H1 (cell line): ENCODE measurements around the gene MLF1. TPM values are rescaled to one million over a fixed set of nuclear protein-coding genes. Genes with fewer than 3 reads are reported as not detected.

ENCODE experiments used
- CTCF ChIA-PET: fragments of 300-600 bp; sonication (Branson Sonifier 250); formaldehyde crosslinking; loops from one replicate; lab custom pipeline; 2021; ENCODE audit not compliant: partially characterized antibody; lab: Charles Lee
- POLR2A ChIA-PET: fragments of 300-600 bp; sonication (Branson Sonifier 250); formaldehyde crosslinking; loops from one replicate; lab custom pipeline; 2021; ENCODE audit warnings: inconsistent platforms; ENCODE audit not compliant: partially characterized antibody; lab: Charles Lee
- DNase-seq, 2 experiments: peaks; one replicate each; pipeline versions ENCODE4 v3.0.0 to v3.0.0-alpha.2; 2010 to 2022; ENCODE audit warnings: low spot score in 2 of 2, low read depth in 1 of 2, mixed read lengths in 1 of 2
- FAIRE-seq: peaks from 2 replicates; lab custom pipeline; 2011; peaks lifted over from hg19 to GRCh38; lab: Jason Lieb, UNC
- H2AFZ ChIP-seq: 2 replicates; pipeline ENCODE4 v1.8.1; 2012; ENCODE audit warnings: low read length, inconsistent platforms
- H2AK5ac ChIP-seq: 2 replicates; pipeline ENCODE4 v1.6.1; 2013; ENCODE audit warnings: low read depth, low read length
- H2BK120ac ChIP-seq: replicated peaks from 2 replicates; pipeline ENCODE3; 2013; ENCODE audit warnings: low read depth, low read length, inconsistent platforms
- H2BK12ac ChIP-seq: 2 replicates; pipeline ENCODE4 v1.6.1; 2013; ENCODE audit warnings: low read depth, low read length
- H2BK15ac ChIP-seq: 2 replicates; pipeline ENCODE4 v1.6.1; 2013; ENCODE audit warnings: low read length
- H2BK20ac ChIP-seq: 2 replicates; pipeline ENCODE4 v1.6.1; 2013; ENCODE audit warnings: low read length
- H2BK5ac ChIP-seq: 2 replicates; pipeline ENCODE4 v1.6.1; 2013; ENCODE audit warnings: low read depth, low read length
- H3K14ac ChIP-seq: 2 replicates; pipeline ENCODE4 v1.6.1; 2013; ENCODE audit warnings: inconsistent platforms; ENCODE audit not compliant: insufficient read length
- H3K18ac ChIP-seq: 2 replicates; pipeline ENCODE4 v1.6.1; 2013; ENCODE audit warnings: low read length; ENCODE audit errors: extremely low read depth
- H3K23ac ChIP-seq: 2 replicates; pipeline ENCODE4 v1.6.1; 2013; ENCODE audit warnings: inconsistent platforms; ENCODE audit not compliant: insufficient read length
- H3K23me2 ChIP-seq: 2 replicates; pipeline ENCODE4 v1.6.1; 2013; ENCODE audit warnings: low read depth, low read length
- H3K27ac ChIP-seq: 2 replicates; pipeline ENCODE4 v1.6.1; 2011; ENCODE audit warnings: low read depth, low read length, inconsistent platforms
- H3K27me3 ChIP-seq, 4 experiments: replicated peaks in 1 of 4; 1 replicate in 1 of 4; 2 replicates in 3 of 4; pipeline versions ENCODE4 v1.6.1 to v1.8.1; 2011 to 2013; ENCODE audit warnings: low read length in 3 of 4, mild to moderate bottlenecking in 3 of 4, inconsistent platforms in 2 of 4, mixed read lengths in 2 of 4, moderate library complexity in 1 of 4; ENCODE audit not compliant: control insufficient read depth in 3 of 4, insufficient read depth in 3 of 4; ENCODE audit errors: extremely low read depth in 1 of 4
- H3K36me3 ChIP-seq, 4 experiments: 2 replicates each; pipeline versions ENCODE4 v1.6.1 to v1.8.1; 2011 to 2013; ENCODE audit warnings: mild to moderate bottlenecking in 4 of 4, low read length in 3 of 4, moderate library complexity in 2 of 4, control low read depth in 1 of 4, inconsistent platforms in 1 of 4; ENCODE audit not compliant: insufficient read depth in 4 of 4, control insufficient read depth in 2 of 4
- H3K4ac ChIP-seq: replicated peaks from 2 replicates; pipeline ENCODE3; 2013; ENCODE audit warnings: low read length, low read depth, mixed read lengths, inconsistent platforms; ENCODE audit not compliant: insufficient read length
- H3K4me1 ChIP-seq, 4 experiments: replicated peaks in 1 of 4; 1 replicate in 1 of 4; 2 replicates in 3 of 4; pipeline versions ENCODE4 v1.6.1 to v1.8.1; 2011 to 2013; ENCODE audit warnings: low read length in 3 of 4, inconsistent platforms in 2 of 4, mixed read lengths in 1 of 4; ENCODE audit not compliant: insufficient read depth in 4 of 4, control insufficient read depth in 3 of 4
- H3K4me2 ChIP-seq, 2 experiments: 2 replicates each; pipeline versions ENCODE4 v1.6.1 to v1.8.1; 2011 to 2013; ENCODE audit warnings: low read depth in 2 of 2, low read length in 2 of 2, control low read depth in 1 of 2, inconsistent platforms in 1 of 2, mild to moderate bottlenecking in 1 of 2; ENCODE audit not compliant: insufficient read depth in 1 of 2
- H3K4me3 ChIP-seq, 4 experiments: fragments of 200-600, 300-600 bp in 1 of 4; sonication (generic), shearing (Covaris generic), sonication (Bioruptor Twin) in 1 of 4; 2 replicates each; pipeline versions ENCODE4 v1.5.1 to v1.8.1; 2011 to 2016; ENCODE audit warnings: low read length in 4 of 4, low read depth in 3 of 4, control low read depth in 2 of 4, inconsistent platforms in 2 of 4, mild to moderate bottlenecking in 2 of 4, mixed read lengths in 1 of 4, moderate library complexity in 1 of 4; ENCODE audit not compliant: insufficient read depth in 2 of 4; ENCODE audit errors: extremely low read depth in 1 of 4
- H3K56ac ChIP-seq: replicated peaks from 2 replicates; pipeline ENCODE3; 2013; ENCODE audit warnings: low read depth, mild to moderate bottlenecking, mixed read lengths, low read length, inconsistent platforms; ENCODE audit not compliant: insufficient read length
- H3K79me1 ChIP-seq: 2 replicates; pipeline ENCODE4 v1.6.1; 2013; ENCODE audit warnings: low read depth, low read length, control low read depth
- H3K79me2 ChIP-seq, 2 experiments: 2 replicates each; pipeline versions ENCODE4 v1.6.1 to v1.8.1; 2012 to 2013; ENCODE audit warnings: low read length in 2 of 2, mild to moderate bottlenecking in 2 of 2, inconsistent platforms in 1 of 2; ENCODE audit not compliant: insufficient read depth in 2 of 2, control insufficient read depth in 1 of 2
- H3K9ac ChIP-seq, 4 experiments: replicated peaks in 1 of 4; 1 replicate in 1 of 4; 2 replicates in 3 of 4; pipeline versions ENCODE4 v1.6.1 to v1.8.1; 2011 to 2013; ENCODE audit warnings: low read depth in 3 of 4, low read length in 3 of 4, control low read depth in 2 of 4, mild to moderate bottlenecking in 2 of 4, moderate library complexity in 2 of 4, inconsistent platforms in 1 of 4; ENCODE audit errors: extremely low read depth in 1 of 4
- H3K9me3 ChIP-seq, 2 experiments: 2 replicates each; pipeline versions ENCODE4 v1.6.1 to v1.8.1; 2012 to 2013; ENCODE audit warnings: mild to moderate bottlenecking in 2 of 2, moderate library complexity in 2 of 2, control low read depth in 1 of 2, inconsistent platforms in 1 of 2, low read depth in 1 of 2, low read length in 1 of 2, mixed read lengths in 1 of 2; ENCODE audit not compliant: insufficient read depth in 2 of 2
- H4K20me1 ChIP-seq, 2 experiments: replicated peaks in 1 of 2; 2 replicates each; pipeline versions ENCODE3 to v1.8.1; 2011 to 2013; ENCODE audit warnings: inconsistent platforms in 2 of 2, low read length in 2 of 2, mild to moderate bottlenecking in 1 of 2; ENCODE audit not compliant: insufficient read depth in 2 of 2, control insufficient read depth in 1 of 2
- H4K5ac ChIP-seq: 2 replicates; pipeline ENCODE4 v1.6.1; 2013; ENCODE audit warnings: low read length, low read depth, mixed read lengths, inconsistent platforms; ENCODE audit not compliant: insufficient read length
- H4K8ac ChIP-seq: 2 replicates; pipeline ENCODE4 v1.8.0; 2013; ENCODE audit warnings: mild to moderate bottlenecking, moderate library complexity, low read length, inconsistent platforms; ENCODE audit not compliant: insufficient read depth; ENCODE audit errors: extremely low read depth
- H4K91ac ChIP-seq: replicated peaks from 2 replicates; pipeline ENCODE3; 2013; ENCODE audit warnings: low read length, mixed read lengths, inconsistent platforms; ENCODE audit not compliant: insufficient read length
- EGR1 ChIP-seq: IDR thresholded peaks from 2 replicates; pipeline ENCODE4 v1.6.1; 2011; ENCODE audit warnings: low read depth, low read length, borderline replicate concordance
- EZH2 ChIP-seq: fragments of 200-600 bp; sonication (generic); IDR thresholded peaks from 2 replicates; pipeline ENCODE4 v1.7.1; 2012; ENCODE audit warnings: low read depth, mild to moderate bottlenecking, moderate library complexity, low read length, inconsistent platforms; ENCODE audit not compliant: severe bottlenecking
- JUND ChIP-seq: IDR thresholded peaks from 2 replicates; pipeline ENCODE4 v1.6.1; 2011; ENCODE audit warnings: mild to moderate bottlenecking, improper control_type of control experiment, low read length
- POLR2A ChIP-seq, 2 experiments: IDR thresholded peaks; 1 replicate in 1 of 2; 2 replicates in 1 of 2; pipeline ENCODE4 v1.6.1; 2011; ENCODE audit warnings: low read depth in 2 of 2, low read length in 2 of 2, mild to moderate bottlenecking in 2 of 2; ENCODE audit errors: control extremely low read depth in 1 of 2
- SP2 ChIP-seq: IDR thresholded peaks from 2 replicates; pipeline ENCODE4 v1.6.1; 2012; ENCODE audit warnings: mild to moderate bottlenecking, low read length, inconsistent platforms
- ZNF274 ChIP-seq: IDR thresholded peaks from 2 replicates; pipeline ENCODE4 v1.7.0; 2012; ENCODE audit warnings: low read length, borderline replicate concordance; ENCODE audit errors: extremely low read depth
- polyA plus RNA-seq, 7 experiments: library from polyadenylated mRNA; depleted of rRNA in 3 of 7; stranded (reverse) in 5 of 7; unstranded in 2 of 7; fragments of >200 nt in 5 of 7; fragments of 200-250 nt in 2 of 7; gene quantifications; 1 replicate in 5 of 7; 2 replicates in 1 of 7; 4 replicates in 1 of 7; pipeline versions ENCODE4 v1.2.1 to v1.2.3, GENCODE V29; 2011 to 2013; ENCODE audit warnings: missing spikeins in 2 of 7, mixed read lengths in 2 of 7
- total RNA-seq: library from RNA; stranded (reverse); fragmentation: NEBNext Ultra II Directional; extraction: Animal tissue kit (Norgen Biotek cat#: 25700); gene quantifications from 2 replicates; pipeline ENCODE4 v1.2.1, GENCODE V29; 2021
- TF ChIP-seq, protein P1 (sequence below): IDR thresholded peaks from 2 replicates; pipeline ENCODE4 v1.6.1; 2012; ENCODE audit warnings: low read length, inconsistent platforms

Gene MLF1
- total and polyA plus RNA-seq, 2 of the 8 experiments (the other 6 are each of a cell fraction or from before 2014, with no cell fraction given), result 13.4 to 48.9 TPM

GRCh38 chr3:158631981-158632380 lies 61.0 kb downstream of the MLF1 start:
- ChIA-PET POLR2A (interaction anchor here (1.8 kb wide), 1 partner anchor 61 kb away, joined by 5 read pairs; the partner anchor contains the start of gene MLF1), CTCF (interaction anchor here (1.0 to 4.0 kb wide), 3 partner anchors 13 to 35 kb away, joined by 3 to 17 read pairs (median 3); partner anchors contain the start of gene GFM1)
- Histone ChIP-seq H2BK120ac (no peak overlapping the region), H3K4ac (no peak overlapping the region), H3K4me2 (no peak overlapping the region; a peak in 1 of 4 replicates), H2BK12ac (no peak overlapping the region), H3K79me1 (no peaks in the 10 kb centered on the region), H3K27me3 (no peaks in the 10 kb centered on the region), H3K36me3 (no peaks in the 10 kb centered on the region), H3K27ac (no peak overlapping the region), H4K20me1 (no peaks in the 10 kb centered on the region), H4K8ac (no peak overlapping the region), H2AFZ (peak overlapping the region; percentile 62), H2AK5ac (no peak overlapping the region), H3K9ac (no peak overlapping the region), H3K4me1 (peaks cover 0 to 2% (median 0%) of the 10 kb centered on the region in 4 experiments; a peak in 1 of 7 replicates), H4K5ac (no peak overlapping the region), H4K91ac (no peak overlapping the region), H2BK15ac (no peak overlapping the region), H3K56ac (no peak overlapping the region), H2BK20ac (0 out of 2 replicates have a peak overlapping the region, but pooled peaks have one; percentile 32), H3K23me2 (no peaks in the 10 kb centered on the region), H3K14ac (no peak overlapping the region), H3K4me3 (peak overlapping the region in 1 of 4 experiments; percentile 8; a peak in 1 of 8 replicates), H3K9me3 (no peaks in the 10 kb centered on the region), H2BK5ac (peak overlapping the region; percentile 45; the same call in 1 of the 2 replicates), H3K79me2 (no peaks in the 10 kb centered on the region), H3K18ac (peak overlapping the region; percentile 67; the same call in 1 of the 2 replicates), H3K23ac (no peak overlapping the region)
- DNase-seq (no peak), FAIRE-seq (no peak)
- TF ChIP-seq, protein P1, sequence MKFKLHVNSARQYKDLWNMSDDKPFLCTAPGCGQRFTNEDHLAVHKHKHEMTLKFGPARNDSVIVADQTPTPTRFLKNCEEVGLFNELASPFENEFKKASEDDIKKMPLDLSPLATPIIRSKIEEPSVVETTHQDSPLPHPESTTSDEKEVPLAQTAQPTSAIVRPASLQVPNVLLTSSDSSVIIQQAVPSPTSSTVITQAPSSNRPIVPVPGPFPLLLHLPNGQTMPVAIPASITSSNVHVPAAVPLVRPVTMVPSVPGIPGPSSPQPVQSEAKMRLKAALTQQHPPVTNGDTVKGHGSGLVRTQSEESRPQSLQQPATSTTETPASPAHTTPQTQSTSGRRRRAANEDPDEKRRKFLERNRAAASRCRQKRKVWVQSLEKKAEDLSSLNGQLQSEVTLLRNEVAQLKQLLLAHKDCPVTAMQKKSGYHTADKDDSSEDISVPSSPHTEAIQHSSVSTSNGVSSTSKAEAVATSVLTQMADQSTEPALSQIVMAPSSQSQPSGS, result no peak
- TF ChIP-seq POLR2A (IDR thresholded peaks at IDR 0.05; ENCODE audit: control extremely low read depth in 1 of 2, low read depth in 2 of 2, low read length in 2 of 2) (no peak), ZNF274 (no peak), SP2 (no peak), JUND (no peak), EZH2 (no peak), EGR1 (no peak)
